Mucosa of descending colon (tissue), 3 donors: ENCODE results near the gene MCTP1. TPM values are rescaled to one million over a fixed set of nuclear protein-coding genes. Genes with fewer than 3 reads are reported as not detected.

Experiments used
- ATAC-seq: fragments of 200-7000 bp; cut with Tn5 transposase; one replicate; pipeline ENCODE4 v1.9.1; 2020; ENCODE audit warnings: mild to moderate bottlenecking, moderate library complexity
- DNase-seq, 3 donors: peaks; one replicate each; pipeline ENCODE4 v3.0.0-alpha.2; 2020
- H3K36me3 ChIP-seq: fragments of 200-600 bp; one replicate; pipeline ENCODE4 v1.8.0; 2021; ENCODE audit warnings: low read depth, mild to moderate bottlenecking
- H3K4me1 ChIP-seq: fragments of 200-600 bp; one replicate; pipeline ENCODE4 v1.8.0; 2021; ENCODE audit warnings: low read depth, mild to moderate bottlenecking
- H3K4me3 ChIP-seq: fragments of 200-600 bp; one replicate; pipeline ENCODE4 v1.8.0; 2021; ENCODE audit warnings: mild to moderate bottlenecking
- H3K9me3 ChIP-seq: fragments of 200-600 bp; one replicate; pipeline ENCODE4 v1.8.0; 2021; ENCODE audit warnings: mild to moderate bottlenecking
- CTCF ChIP-seq: fragments of 200-600 bp; IDR thresholded peaks from one replicate; pipeline ENCODE4 v1.8.0; 2022; ENCODE audit warnings: antibody characterized with exemption, mild to moderate bottlenecking
- intact Hi-C, 2 donors: fragments of 100-400 bp; cut with DNase I in 1 of 2; cut with micrococcal nuclease in 1 of 2; formaldehyde crosslinking; loops; one replicate each; pipeline versions ENCODE4 v1.11.0 to v1.11.1; 2022; cut with DNase I, micrococcal nuclease
- total RNA-seq, 3 donors: library from RNA; stranded (reverse); fragmentation: NEBNext Ultra II Directional in 2 of 3; extraction: Animal tissue kit (Norgen Biotek cat#: 25700) in 2 of 3; gene quantifications; one replicate each; pipeline versions ENCODE4 v1.2.1 to v1.2.4, GENCODE V29; 2021 to 2023
- donor health status: DM: no; HTN: no; CAD: no; lungs with moderate emphysema.
- donor health status: DM: no; HTN: no; CAD: no.
- donor health status: DM: no; HTN: yes; CAD: no.

MCTP1 gene
- total RNA-seq, 3 donors from 2014 or later: 6.8 to 12.3 (median 7.7) TPM

- intact Hi-C loops: no loop called here
- no peak for ATAC-seq
- H3K36me3 ChIP-seq: no peaks in the 10 kb centered on the region
- H3K9me3 ChIP-seq: no peaks in the 10 kb centered on the region
- TF ChIP-seq CTCF: no peak
- no peaks in the 10 kb centered on the region for H3K4me1 ChIP-seq
- no peak overlapping the region for H3K4me3 ChIP-seq
- no peak for DNase-seq
Measured at GRCh38 chr5:95035891-95036685, 248.8 kb downstream of the MCTP1 start.

- ATAC-seq (no peak), DNase-seq (no peak)
- H3K36me3 ChIP-seq: no peaks in the 10 kb centered on the region
- no peak for TF ChIP-seq CTCF
- no peak overlapping the region for H3K4me3 ChIP-seq
- intact Hi-C loops: no loop called here
- no peaks in the 10 kb centered on the region for H3K9me3 ChIP-seq
- no peaks in the 10 kb centered on the region for H3K4me1 ChIP-seq
Measured at GRCh38 chr5:95032801-95033200, 252.1 kb downstream of the MCTP1 start.

GRCh38 chr5:95029569-95030366 is 255.1 kb downstream of the MCTP1 start:
- H3K4me1 ChIP-seq: peaks cover 2% of the 10 kb centered on the region
- intact Hi-C loops: no loop called here
- DNase-seq: no peak
- TF ChIP-seq CTCF: no peak
- no peaks in the 10 kb centered on the region for H3K36me3 ChIP-seq
- H3K9me3 ChIP-seq: no peaks in the 10 kb centered on the region
- no peak for ATAC-seq
- no peak overlapping the region for H3K4me3 ChIP-seq

- no peaks in the 10 kb centered on the region for H3K9me3 ChIP-seq
- H3K4me1 ChIP-seq: peaks cover 2% of the 10 kb centered on the region
- ATAC-seq (no peak), DNase-seq (no peak)
- no peaks in the 10 kb centered on the region for H3K36me3 ChIP-seq
- no peak overlapping the region for H3K4me3 ChIP-seq
- intact Hi-C loops: no loop called here
- no peak for TF ChIP-seq CTCF
Measured at GRCh38 chr5:95027775-95028174, 257.1 kb downstream of the MCTP1 start.

- ATAC-seq (peak; percentile 32), DNase-seq (no peak)
- TF ChIP-seq CTCF: no peak
- no peak overlapping the region for H3K4me3 ChIP-seq
- no peaks in the 10 kb centered on the region for H3K9me3 ChIP-seq
- intact Hi-C loops: no loop called here
- H3K36me3 ChIP-seq: no peaks in the 10 kb centered on the region
- H3K4me1 ChIP-seq: peaks cover 2% of the 10 kb centered on the region
Measured at GRCh38 chr5:95027151-95027721, 257.7 kb downstream of the MCTP1 start.
